GM10248 (cell line): ENCODE measurements around the gene C7orf57.
A peak's percentile ranks its signal among the peaks of the same experiment; 100 is the strongest.

Experiments used
- CTCF ChIA-PET: fragments of 300-600 bp; sonication (Branson Sonifier 250); formaldehyde crosslinking; extraction: SDS; loops from one replicate; lab custom pipeline; 2021; ENCODE audit warnings: antibody characterized with exemption; lab: Yijun Ruan, JAX
- POLR2A ChIA-PET: fragments of 350-650 bp; sonication (Branson Sonifier 250); formaldehyde crosslinking; extraction: SDS; loops from one replicate; lab custom pipeline; 2020; ENCODE audit warnings: antibody characterized with exemption; lab: Yijun Ruan, JAX
- DNase-seq: peaks from one replicate; pipeline ENCODE4 v3.0.0; 2012; ENCODE audit errors: extremely low spot score
- TF ChIP-seq, protein P1 (sequence below): IDR thresholded peaks from 2 replicates; pipeline ENCODE4 v1.5.1; 2012; ENCODE audit warnings: mild to moderate bottlenecking, low read depth; ENCODE audit errors: extremely low read depth, missing control alignments, control extremely low read depth

C7orf57 gene

DNA sequence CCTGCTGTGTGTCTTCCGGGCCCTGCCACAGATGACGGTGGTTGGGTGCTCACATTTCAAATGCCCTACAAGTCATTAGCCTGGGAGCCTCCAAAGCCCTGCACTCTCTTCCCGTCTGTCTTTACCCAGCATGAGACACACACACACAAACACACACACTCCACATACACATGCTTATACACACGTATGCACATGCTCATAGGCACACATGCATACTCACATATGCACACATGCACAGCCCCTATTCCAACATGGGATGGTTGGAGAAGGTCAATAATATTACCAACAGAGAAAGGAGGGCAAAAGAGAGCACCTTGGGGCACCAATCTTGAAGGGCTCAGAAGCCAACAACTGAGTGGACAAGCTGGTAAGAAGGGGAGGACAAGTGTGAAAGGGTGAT lies 25.4 kb upstream of the C7orf57 start:
- ChIA-PET CTCF (interaction anchor here (0.8 kb wide), 1 partner anchor 101 kb away, joined by 3 read pairs; no protein-coding TSS in a partner anchor), POLR2A (no interaction called here)
- DNase-seq = no peak
- TF ChIP-seq, protein P1, sequence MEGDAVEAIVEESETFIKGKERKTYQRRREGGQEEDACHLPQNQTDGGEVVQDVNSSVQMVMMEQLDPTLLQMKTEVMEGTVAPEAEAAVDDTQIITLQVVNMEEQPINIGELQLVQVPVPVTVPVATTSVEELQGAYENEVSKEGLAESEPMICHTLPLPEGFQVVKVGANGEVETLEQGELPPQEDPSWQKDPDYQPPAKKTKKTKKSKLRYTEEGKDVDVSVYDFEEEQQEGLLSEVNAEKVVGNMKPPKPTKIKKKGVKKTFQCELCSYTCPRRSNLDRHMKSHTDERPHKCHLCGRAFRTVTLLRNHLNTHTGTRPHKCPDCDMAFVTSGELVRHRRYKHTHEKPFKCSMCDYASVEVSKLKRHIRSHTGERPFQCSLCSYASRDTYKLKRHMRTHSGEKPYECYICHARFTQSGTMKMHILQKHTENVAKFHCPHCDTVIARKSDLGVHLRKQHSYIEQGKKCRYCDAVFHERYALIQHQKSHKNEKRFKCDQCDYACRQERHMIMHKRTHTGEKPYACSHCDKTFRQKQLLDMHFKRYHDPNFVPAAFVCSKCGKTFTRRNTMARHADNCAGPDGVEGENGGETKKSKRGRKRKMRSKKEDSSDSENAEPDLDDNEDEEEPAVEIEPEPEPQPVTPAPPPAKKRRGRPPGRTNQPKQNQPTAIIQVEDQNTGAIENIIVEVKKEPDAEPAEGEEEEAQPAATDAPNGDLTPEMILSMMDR = no peak

DNA sequence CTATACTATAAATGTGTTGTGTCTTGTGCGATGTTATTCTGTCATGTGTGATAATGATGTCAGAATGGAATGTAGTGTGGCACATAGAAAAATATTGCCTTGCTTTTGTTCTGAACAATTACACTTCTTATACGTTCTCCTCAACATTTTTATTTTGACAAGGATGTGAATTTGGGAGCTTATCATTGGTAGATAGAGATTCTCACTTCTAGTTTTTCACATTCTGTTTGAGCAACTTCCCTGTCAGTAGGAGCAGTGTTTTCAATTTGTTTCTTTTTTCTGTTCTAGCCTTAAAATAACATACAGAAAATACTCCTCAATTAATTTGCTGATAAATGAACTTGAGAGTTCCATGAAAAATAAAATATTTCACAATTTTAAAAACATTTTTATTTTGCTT lies 24.0 kb upstream of the C7orf57 start:
- TF ChIP-seq, protein P1 = no peak
- peak; percentile 24 for DNase-seq
- CTCF ChIA-PET = interaction anchor here (1.2 kb wide), 1 partner anchor 94 kb away, joined by 3 read pairs; no protein-coding TSS in a partner anchor
- POLR2A ChIA-PET = no interaction called here

DNA sequence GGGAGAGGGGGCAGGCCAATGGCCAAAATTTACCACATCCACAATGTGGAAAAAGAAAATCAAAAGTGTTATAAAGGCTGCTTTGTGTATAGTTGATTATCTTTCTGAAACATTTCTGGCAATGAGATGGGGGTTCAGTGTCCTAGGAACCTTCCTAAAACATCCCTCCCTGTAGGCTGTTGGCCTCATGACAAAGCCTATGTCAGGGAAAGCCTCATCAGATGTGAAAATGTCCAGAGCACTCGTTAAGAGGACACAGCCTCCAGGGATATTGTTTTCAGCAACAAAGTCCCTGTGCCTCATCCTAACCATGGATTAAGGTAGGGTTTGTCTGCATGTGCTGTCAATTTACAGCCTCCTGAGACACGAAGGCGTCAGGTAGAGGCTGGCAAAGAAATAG lies 23.4 kb upstream of the C7orf57 start:
- ChIA-PET POLR2A (no interaction called here), CTCF (interaction anchor here (1.2 to 1.9 kb wide), 2 partner anchors 12 to 93 kb away, joined by 3 to 6 read pairs; no protein-coding TSS in a partner anchor)
- no peak for DNase-seq
- TF ChIP-seq, protein P1 = no peak

DNA sequence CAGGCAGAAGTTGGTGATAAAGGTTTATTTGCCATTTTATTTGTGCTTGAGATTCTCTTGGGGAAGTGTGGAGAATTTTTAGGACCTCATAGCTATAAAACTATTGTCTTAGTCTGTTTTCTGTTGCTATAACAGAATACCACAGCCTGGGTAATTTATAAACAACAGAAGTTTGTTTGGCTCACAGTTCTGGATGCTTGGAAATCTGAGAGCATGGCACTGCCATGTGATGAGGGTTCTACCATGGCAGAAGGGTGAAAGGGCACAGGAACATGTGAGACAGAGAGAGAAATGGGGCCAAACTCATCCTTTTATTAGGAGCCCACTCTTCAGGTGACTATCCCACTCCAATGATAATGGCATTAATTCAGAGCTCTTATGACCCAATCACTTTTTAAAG lies 18.7 kb upstream of the C7orf57 start:
- ChIA-PET CTCF (no interaction called here), POLR2A (no interaction called here)
- DNase-seq = no peak
- TF ChIP-seq, protein P1 = no peak

DNA sequence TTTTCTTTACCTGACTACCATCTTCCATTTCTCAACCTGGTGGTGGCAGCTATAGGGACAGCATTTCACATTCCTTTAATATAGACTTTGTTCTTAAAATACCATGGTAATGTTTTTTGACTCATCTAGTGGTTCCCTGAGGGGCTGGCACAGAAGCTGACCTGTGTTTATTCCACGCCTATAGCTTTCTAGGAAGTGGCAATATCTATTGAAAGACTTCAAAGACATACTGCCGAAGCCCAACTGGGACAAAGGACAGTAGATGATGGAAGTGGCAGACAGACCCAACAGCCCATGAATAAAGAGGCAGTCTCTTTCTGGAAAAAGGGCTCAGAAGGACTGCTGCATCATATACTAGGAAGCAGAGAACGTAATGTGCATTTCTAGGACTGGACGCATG lies 17.7 kb upstream of the C7orf57 start:
- CTCF ChIA-PET = interaction anchor here (1.4 to 2.2 kb wide), 2 partner anchors 59 to 93 kb away, joined by 3 to 6 read pairs; no protein-coding TSS in a partner anchor
- no peak for DNase-seq
- POLR2A ChIA-PET = no interaction called here
- TF ChIP-seq, protein P1 = no peak

DNA sequence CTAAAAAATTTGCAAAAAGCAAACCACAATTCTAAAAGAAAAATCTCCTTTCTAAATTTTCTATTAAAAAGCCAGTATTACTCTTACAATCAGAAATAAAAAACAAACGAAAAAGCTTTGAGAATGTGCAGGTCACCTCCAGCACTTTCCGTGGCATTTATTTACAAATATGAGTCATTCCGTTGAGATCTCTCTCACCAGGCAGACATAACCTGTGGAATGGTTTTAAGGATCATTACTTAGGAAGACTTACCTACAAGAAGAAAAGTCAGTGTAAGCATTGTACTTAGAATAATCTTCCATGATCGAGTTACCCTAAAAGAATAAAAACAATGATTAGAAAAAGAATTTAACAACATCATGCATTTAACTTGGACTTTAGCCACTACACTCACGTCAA lies 9.7 kb upstream of the C7orf57 start:
- ChIA-PET POLR2A (no interaction called here), CTCF (interaction anchor here (1.2 to 1.7 kb wide), 2 partner anchors 21 to 34 kb away, joined by 3 to 4 read pairs; no protein-coding TSS in a partner anchor)
- no peak for DNase-seq
- TF ChIP-seq, protein P1 = no peak
